CD8-positive, alpha-beta memory T cell (primary cell): ENCODE results near the gene EFNA5. TPM values are rescaled to one million over a fixed set of nuclear protein-coding genes. Genes with fewer than 3 reads are reported as not detected.
A peak's percentile ranks its signal among the peaks of the same experiment; 100 is the strongest.

ENCODE experiments used
- CTCF ChIA-PET: fragments of 350-600 bp; sonication (Branson Sonifier 250); formaldehyde crosslinking; loops from one replicate; lab custom pipeline; 2021; ENCODE audit warnings: antibody characterized with exemption; lab: Charles Lee
- POLR2A ChIA-PET: fragments of 350-600 bp; sonication (Branson Sonifier 250); formaldehyde crosslinking; loops from one replicate; lab custom pipeline; 2021; ENCODE audit warnings: antibody characterized with exemption; lab: Charles Lee
- DNase-seq, 5 donors: peaks; one replicate each; pipeline versions ENCODE4 v3.0.0 to v3.0.0-alpha.2; 2020 to 2022; ENCODE audit warnings: mixed read lengths in 1 of 5
- H3K27ac ChIP-seq: one replicate; pipeline ENCODE4 v1.7.0; 2013; ENCODE audit warnings: low read depth, mild to moderate bottlenecking, low read length, moderate library complexity
- H3K27me3 ChIP-seq: 2 replicates; pipeline ENCODE4 v1.7.0; 2013; ENCODE audit warnings: low read length, mild to moderate bottlenecking; ENCODE audit not compliant: insufficient read depth, poor library complexity, severe bottlenecking
- H3K36me3 ChIP-seq: 2 replicates; pipeline ENCODE4 v1.7.0; 2013; ENCODE audit warnings: mild to moderate bottlenecking, low read length, moderate library complexity; ENCODE audit not compliant: insufficient read depth
- H3K4me1 ChIP-seq: 2 replicates; pipeline ENCODE4 v1.7.0; 2013; ENCODE audit warnings: mild to moderate bottlenecking, low read length, moderate library complexity; ENCODE audit not compliant: insufficient read depth
- H3K4me3 ChIP-seq: 2 replicates; pipeline ENCODE4 v1.7.0; 2013; ENCODE audit warnings: mild to moderate bottlenecking, low read length
- H3K9me3 ChIP-seq: 2 replicates; pipeline ENCODE4 v1.7.0; 2013; ENCODE audit warnings: mild to moderate bottlenecking, low read length
- H3K27ac Mint-ChIP-seq, 8 donors: one replicate each; pipeline ENCODE4 v1.8.0; 2020 to 2021; ENCODE audit warnings: mixed read lengths in 8 of 8, mild to moderate bottlenecking in 6 of 8, inconsistent platforms in 3 of 8, moderate library complexity in 3 of 8
- H3K27me3 Mint-ChIP-seq, 2 donors: one replicate each; pipeline ENCODE4 v1.8.0; 2020 to 2021; ENCODE audit warnings: mixed read lengths in 2 of 2, mild to moderate bottlenecking in 1 of 2, moderate library complexity in 1 of 2
- H3K36me3 Mint-ChIP-seq, 3 donors: one replicate each; pipeline ENCODE4 v1.8.0; 2020 to 2021; ENCODE audit warnings: mixed read lengths in 3 of 3, inconsistent platforms in 1 of 3, mild to moderate bottlenecking in 1 of 3
- H3K4me1 Mint-ChIP-seq, 3 donors: one replicate each; pipeline ENCODE4 v1.8.0; 2020 to 2021; ENCODE audit warnings: mixed read lengths in 3 of 3, inconsistent platforms in 1 of 3, mild to moderate bottlenecking in 1 of 3
- H3K4me3 Mint-ChIP-seq, 7 donors: one replicate each; pipeline ENCODE4 v1.8.0; 2020 to 2021; ENCODE audit warnings: mixed read lengths in 7 of 7, mild to moderate bottlenecking in 6 of 7, moderate library complexity in 4 of 7, inconsistent platforms in 2 of 7
- H3K9me3 Mint-ChIP-seq, 5 donors: one replicate each; pipeline ENCODE4 v1.8.0; 2020 to 2022; ENCODE audit warnings: mixed read lengths in 5 of 5, mild to moderate bottlenecking in 3 of 5, moderate library complexity in 2 of 5, inconsistent platforms in 1 of 5
- polyA plus RNA-seq: library from polyadenylated mRNA; unstranded; fragments of 300-500 nt; fragmentation: Illumina TruSeq; gene quantifications from one replicate; pipeline ENCODE4 v1.2.3, GENCODE V29; 2021
- total RNA-seq, 2 experiments: library from RNA; stranded (reverse); gene quantifications; one replicate each; pipeline ENCODE4 v1.2.3, GENCODE V29; 2021

Gene EFNA5
- total and polyA plus RNA-seq, 3 experiments from 2014 or later: 0.21 TPM; not detected in 2

DNA sequence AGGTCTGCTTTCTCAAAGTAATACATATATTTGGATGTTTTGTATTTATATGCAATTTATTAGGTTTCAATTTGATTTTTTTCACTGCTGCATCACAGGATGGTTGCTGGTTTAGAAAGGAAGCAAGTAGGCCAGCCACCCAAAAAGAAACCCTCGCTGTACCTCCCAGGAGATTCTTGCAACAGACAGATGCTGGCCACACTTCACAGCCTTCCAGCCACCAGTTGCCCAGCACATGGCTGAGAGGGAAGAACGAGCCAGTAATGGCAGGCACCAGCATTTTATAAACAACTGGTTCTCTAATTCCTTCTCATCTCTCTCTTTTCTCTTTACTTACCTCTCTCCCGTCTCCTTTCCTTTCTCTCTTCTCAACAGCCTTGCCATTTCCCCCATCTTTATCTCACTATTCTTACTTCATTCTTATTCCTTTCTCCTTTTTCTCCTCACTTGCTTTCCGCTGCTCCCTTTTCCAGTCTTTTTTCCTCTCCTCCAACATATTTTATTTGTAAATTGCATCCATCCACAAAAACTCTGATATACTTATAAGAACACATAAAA, 38.9 kb downstream of the EFNA5 start:
- H3K27ac ChIP-seq: no peak overlapping the region
- CTCF ChIA-PET: no interaction called here
- Mint-ChIP-seq H3K36me3 (no peaks in the 10 kb centered on the region), H3K27me3 (peaks cover 5 to 37% of the 10 kb centered on the region in 2 donors), H3K4me1 (no peaks in the 10 kb centered on the region), H3K4me3 (no peak overlapping the region), H3K27ac (no peak overlapping the region), H3K9me3 (no peaks in the 10 kb centered on the region)
- no peaks in the 10 kb centered on the region for H3K9me3 ChIP-seq
- no peaks in the 10 kb centered on the region for H3K36me3 ChIP-seq
- no peaks in the 10 kb centered on the region for H3K4me1 ChIP-seq
- DNase-seq: no peak
- H3K4me3 ChIP-seq: no peak overlapping the region
- no peaks in the 10 kb centered on the region for H3K27me3 ChIP-seq
- POLR2A ChIA-PET: no interaction called here

DNA sequence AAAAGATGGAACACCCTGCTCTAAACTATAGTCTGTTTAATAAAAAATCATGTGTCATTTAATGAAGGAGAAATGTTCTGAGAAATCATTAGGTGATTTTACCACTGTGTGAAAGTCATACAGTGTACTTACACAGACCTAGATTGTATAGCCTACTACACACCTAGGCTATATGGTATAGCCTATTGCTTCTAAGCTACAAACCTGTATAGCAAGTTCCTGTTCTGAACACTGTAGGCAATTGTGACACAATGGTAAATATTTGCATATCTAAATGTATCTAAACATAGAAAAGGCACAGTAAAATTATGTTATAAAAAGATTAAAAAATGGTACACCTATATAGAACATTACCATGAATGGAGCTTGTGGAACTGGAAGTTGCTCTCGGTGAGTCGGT, 40.6 kb downstream of the EFNA5 start:
- Mint-ChIP-seq H3K27ac (no peak overlapping the region), H3K9me3 (no peaks in the 10 kb centered on the region), H3K4me3 (no peak overlapping the region), H3K27me3 (peaks cover 2 to 33% of the 10 kb centered on the region in 2 donors), H3K36me3 (no peaks in the 10 kb centered on the region), H3K4me1 (no peaks in the 10 kb centered on the region)
- no peaks in the 10 kb centered on the region for H3K36me3 ChIP-seq
- H3K27ac ChIP-seq: no peak overlapping the region
- no peaks in the 10 kb centered on the region for H3K27me3 ChIP-seq
- CTCF ChIA-PET: no interaction called here
- H3K9me3 ChIP-seq: no peaks in the 10 kb centered on the region
- H3K4me1 ChIP-seq: no peaks in the 10 kb centered on the region
- no peak for DNase-seq
- POLR2A ChIA-PET: no interaction called here
- no peak overlapping the region for H3K4me3 ChIP-seq

DNA sequence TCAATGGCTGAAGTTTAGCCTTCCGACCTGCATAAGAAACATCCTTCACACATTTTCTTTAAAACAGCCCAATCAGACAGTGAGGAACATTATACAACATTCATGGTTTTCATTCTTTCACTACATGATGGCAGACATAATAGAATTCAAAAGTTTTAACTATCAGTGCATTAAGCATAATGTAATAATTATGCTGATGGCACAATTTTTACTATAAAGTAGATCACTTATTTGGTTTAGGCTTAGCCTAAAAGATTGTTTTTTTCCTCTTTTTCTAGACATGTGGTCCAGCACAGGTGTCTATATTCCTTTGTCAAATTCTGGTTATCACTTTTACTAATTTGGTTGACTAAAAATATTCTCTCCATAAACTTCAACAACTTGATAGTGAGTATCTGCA, 46.5 kb downstream of the EFNA5 start:
- H3K4me1 ChIP-seq: no peaks in the 10 kb centered on the region
- Mint-ChIP-seq H3K4me3 (no peak overlapping the region), H3K4me1 (no peaks in the 10 kb centered on the region), H3K27ac (no peak overlapping the region), H3K36me3 (no peaks in the 10 kb centered on the region), H3K9me3 (no peaks in the 10 kb centered on the region), H3K27me3 (peaks cover 0 to 8% of the 10 kb centered on the region in 2 donors)
- H3K36me3 ChIP-seq: no peaks in the 10 kb centered on the region
- ChIA-PET POLR2A (no interaction called here), CTCF (no interaction called here)
- H3K4me3 ChIP-seq: no peak overlapping the region
- no peak overlapping the region for H3K27ac ChIP-seq
- H3K27me3 ChIP-seq: no peaks in the 10 kb centered on the region
- H3K9me3 ChIP-seq: no peaks in the 10 kb centered on the region
- no peak for DNase-seq

DNA sequence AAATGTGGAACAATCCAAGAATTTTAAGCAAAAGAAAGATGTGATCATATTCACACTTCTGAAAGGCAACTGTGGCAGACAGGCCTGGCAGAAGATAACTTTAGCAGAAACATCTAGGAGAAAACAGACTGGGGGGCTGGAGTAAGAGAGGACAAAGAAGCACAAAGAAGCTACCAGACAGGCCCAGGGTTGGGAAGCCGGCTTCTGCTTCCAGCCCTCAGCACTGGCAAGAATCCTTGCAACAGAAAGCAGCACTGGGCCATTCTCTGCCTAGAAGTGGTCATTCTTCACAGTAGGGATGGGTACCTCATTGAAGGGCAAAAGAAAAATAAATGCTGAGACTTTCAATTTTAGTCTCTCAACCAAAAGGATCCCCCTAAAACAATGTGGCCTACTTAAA, 49.6 kb downstream of the EFNA5 start:
- H3K4me3 ChIP-seq: no peak overlapping the region
- no peaks in the 10 kb centered on the region for H3K36me3 ChIP-seq
- H3K4me1 ChIP-seq: no peaks in the 10 kb centered on the region
- Mint-ChIP-seq H3K9me3 (no peaks in the 10 kb centered on the region), H3K4me3 (no peak overlapping the region), H3K4me1 (no peaks in the 10 kb centered on the region), H3K36me3 (no peaks in the 10 kb centered on the region), H3K27ac (no peak overlapping the region), H3K27me3 (peaks cover 2 to 7% of the 10 kb centered on the region in 2 donors)
- no peaks in the 10 kb centered on the region for H3K27me3 ChIP-seq
- no peaks in the 10 kb centered on the region for H3K9me3 ChIP-seq
- CTCF ChIA-PET: no interaction called here
- POLR2A ChIA-PET: no interaction called here
- no peak for DNase-seq
- no peak overlapping the region for H3K27ac ChIP-seq

DNA sequence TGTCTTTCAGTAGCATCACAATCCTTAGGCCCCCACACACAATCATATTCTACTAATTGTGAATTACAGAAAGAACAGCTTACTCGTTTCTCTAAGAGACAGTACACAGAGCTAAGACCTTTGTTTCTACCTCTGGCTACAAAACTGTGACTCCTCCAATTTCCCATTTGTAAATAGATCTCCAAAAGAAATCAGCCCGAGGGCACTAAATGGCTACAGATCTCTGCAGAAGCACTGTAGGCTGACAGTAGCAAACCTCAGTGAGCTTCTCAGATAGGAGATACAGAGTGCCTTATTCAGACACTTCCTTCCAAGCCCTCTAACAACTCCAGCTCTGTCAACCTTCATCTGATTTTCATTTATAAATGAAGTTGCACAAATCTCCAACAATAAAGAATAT, 51.0 kb downstream of the EFNA5 start:
- Mint-ChIP-seq H3K27me3 (peaks cover 5 to 11% of the 10 kb centered on the region in 2 donors), H3K36me3 (no peaks in the 10 kb centered on the region), H3K9me3 (no peaks in the 10 kb centered on the region), H3K27ac (no peak overlapping the region), H3K4me1 (no peaks in the 10 kb centered on the region), H3K4me3 (no peak overlapping the region)
- H3K27ac ChIP-seq: no peak overlapping the region
- ChIA-PET CTCF (no interaction called here), POLR2A (no interaction called here)
- no peak overlapping the region for H3K4me3 ChIP-seq
- no peak for DNase-seq
- H3K27me3 ChIP-seq: no peaks in the 10 kb centered on the region
- no peaks in the 10 kb centered on the region for H3K4me1 ChIP-seq
- no peaks in the 10 kb centered on the region for H3K9me3 ChIP-seq
- H3K36me3 ChIP-seq: no peaks in the 10 kb centered on the region

DNA sequence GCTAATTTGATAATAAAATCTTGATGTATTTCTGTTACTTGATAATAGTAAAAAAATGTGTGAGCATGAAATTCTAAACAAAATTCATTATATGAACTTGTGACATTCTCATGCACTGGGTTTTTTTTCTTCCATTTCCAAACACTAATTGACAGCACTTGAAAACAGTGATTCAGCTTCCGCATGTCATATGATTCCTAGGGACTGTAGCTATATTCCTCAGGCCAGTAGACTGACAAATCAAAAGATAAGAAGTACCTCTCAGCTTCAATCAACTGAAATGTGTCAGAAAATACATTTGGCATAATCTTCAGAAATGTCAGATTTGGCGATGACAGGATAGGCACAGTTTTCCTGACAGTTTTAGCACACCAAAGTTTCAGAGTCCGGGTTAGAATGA, 52.5 kb downstream of the EFNA5 start:
- Histone ChIP-seq H3K4me1 (no peaks in the 10 kb centered on the region), H3K9me3 (no peaks in the 10 kb centered on the region), H3K36me3 (no peaks in the 10 kb centered on the region), H3K27me3 (no peaks in the 10 kb centered on the region), H3K27ac (no peak overlapping the region), H3K4me3 (no peak overlapping the region)
- ChIA-PET POLR2A (no interaction called here), CTCF (no interaction called here)
- Mint-ChIP-seq H3K4me3 (no peak overlapping the region), H3K4me1 (no peaks in the 10 kb centered on the region), H3K36me3 (no peaks in the 10 kb centered on the region), H3K27me3 (peaks cover 5 to 14% of the 10 kb centered on the region in 2 donors), H3K9me3 (no peaks in the 10 kb centered on the region), H3K27ac (no peak overlapping the region)
- no peak for DNase-seq

DNA sequence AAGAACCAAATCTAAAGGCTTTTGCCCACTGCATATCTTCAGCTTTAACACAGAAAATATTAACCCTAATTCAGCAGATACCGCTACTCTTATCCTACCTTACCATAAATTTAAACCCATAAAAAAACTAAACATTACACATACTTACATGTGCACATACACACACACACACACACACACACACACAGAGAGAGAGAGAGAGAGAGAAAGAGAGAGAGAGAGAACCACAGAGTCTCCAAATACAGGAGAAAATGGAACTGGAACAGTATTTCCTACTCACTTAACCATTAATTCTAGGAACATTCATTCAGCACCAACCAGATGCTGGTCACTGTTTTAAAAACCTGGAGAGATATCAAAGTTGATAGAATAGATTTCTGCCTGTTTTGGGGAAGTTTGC, 53.7 kb downstream of the EFNA5 start:
- Mint-ChIP-seq H3K9me3 (no peaks in the 10 kb centered on the region), H3K36me3 (no peaks in the 10 kb centered on the region), H3K27ac (peak overlapping the region in 2 of 8 donors; percentile 11 to 61), H3K4me1 (no peaks in the 10 kb centered on the region), H3K27me3 (peaks cover 5 to 14% of the 10 kb centered on the region in 2 donors), H3K4me3 (no peak overlapping the region)
- Histone ChIP-seq H3K4me3 (no peak overlapping the region), H3K4me1 (no peaks in the 10 kb centered on the region), H3K27ac (no peak overlapping the region), H3K27me3 (peaks cover 3% of the 10 kb centered on the region), H3K9me3 (no peaks in the 10 kb centered on the region), H3K36me3 (no peaks in the 10 kb centered on the region)
- ChIA-PET CTCF (no interaction called here), POLR2A (no interaction called here)
- no peak for DNase-seq

DNA sequence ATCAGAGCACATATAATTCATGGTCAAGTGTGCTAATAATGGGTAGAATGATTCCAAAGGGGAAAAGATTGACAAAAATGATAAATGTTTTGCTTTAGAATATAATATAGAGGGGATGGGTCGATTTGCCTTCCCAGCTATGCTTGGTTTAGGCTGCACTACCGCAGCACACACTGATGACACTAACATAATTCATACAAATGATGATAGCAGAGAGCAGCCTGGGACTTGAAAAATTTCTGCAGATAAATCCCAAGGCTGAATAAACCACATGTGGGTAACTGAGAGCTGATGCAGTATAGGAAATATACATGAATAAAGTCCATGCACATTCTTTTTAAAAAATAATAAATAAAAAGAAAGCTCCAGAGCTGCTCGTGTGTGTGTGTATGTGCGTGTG, 54.5 kb downstream of the EFNA5 start:
- Histone ChIP-seq H3K36me3 (no peaks in the 10 kb centered on the region), H3K27ac (no peak overlapping the region), H3K27me3 (peaks cover 3% of the 10 kb centered on the region), H3K9me3 (no peaks in the 10 kb centered on the region), H3K4me3 (no peak overlapping the region), H3K4me1 (no peaks in the 10 kb centered on the region)
- no peak for DNase-seq
- Mint-ChIP-seq H3K4me1 (no peaks in the 10 kb centered on the region), H3K27ac (no peak overlapping the region), H3K27me3 (peaks cover 5 to 20% of the 10 kb centered on the region in 2 donors), H3K4me3 (no peak overlapping the region), H3K9me3 (no peaks in the 10 kb centered on the region), H3K36me3 (no peaks in the 10 kb centered on the region)
- CTCF ChIA-PET: no interaction called here
- POLR2A ChIA-PET: no interaction called here
